ENCODE data around the gene MYH9.

DNA sequence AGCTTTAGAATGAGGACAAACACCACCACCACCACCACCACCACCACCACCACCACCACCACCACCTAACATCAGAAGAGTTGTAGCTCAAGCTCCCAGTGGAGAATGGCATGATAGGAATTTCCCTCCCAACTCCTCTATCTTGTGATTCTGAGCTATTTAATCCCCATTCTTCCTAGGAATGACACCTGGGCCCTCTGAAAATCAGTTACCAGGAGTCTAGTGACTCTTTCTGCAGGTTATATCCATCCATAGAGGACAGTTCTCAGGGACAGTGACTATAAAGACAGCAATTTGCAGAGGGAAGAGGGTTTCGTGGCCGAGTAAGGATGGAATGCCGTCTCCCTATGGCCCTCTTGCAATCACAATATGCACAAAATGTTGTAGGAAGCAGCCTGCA lies 27.8 kb downstream of the MYH9 start:
- TF ChIP-seq FOXM1 (IDR thresholded peaks at IDR 0.05; ENCODE audit: borderline replicate concordance) (no peak), SP1 (IDR thresholded peaks at IDR 0.05) (no peak), FOXA1 (IDR thresholded peaks at IDR 0.05) (no peak), NFRKB (IDR thresholded peaks at IDR 0.05) (no peak)
- TF ChIP-seq, protein P1, sequence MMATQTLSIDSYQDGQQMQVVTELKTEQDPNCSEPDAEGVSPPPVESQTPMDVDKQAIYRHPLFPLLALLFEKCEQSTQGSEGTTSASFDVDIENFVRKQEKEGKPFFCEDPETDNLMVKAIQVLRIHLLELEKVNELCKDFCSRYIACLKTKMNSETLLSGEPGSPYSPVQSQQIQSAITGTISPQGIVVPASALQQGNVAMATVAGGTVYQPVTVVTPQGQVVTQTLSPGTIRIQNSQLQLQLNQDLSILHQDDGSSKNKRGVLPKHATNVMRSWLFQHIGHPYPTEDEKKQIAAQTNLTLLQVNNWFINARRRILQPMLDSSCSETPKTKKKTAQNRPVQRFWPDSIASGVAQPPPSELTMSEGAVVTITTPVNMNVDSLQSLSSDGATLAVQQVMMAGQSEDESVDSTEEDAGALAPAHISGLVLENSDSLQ (IDR thresholded peaks at IDR 0.05): no peak

All from HEK293T (cell line).